A673 (cell line): Measurements from ENCODE around the gene CALR.

ENCODE experiments used
- CTCF ChIP-seq: fragments of 300-800, 200-600 bp; sonication (generic); conservative IDR thresholded peaks from 2 replicates; pipeline ENCODE4 v1.5.1; 2017; ENCODE audit warnings: low read depth, mild to moderate bottlenecking, antibody characterized with exemption, low read length, moderate library complexity, mixed read lengths
- EZH2 ChIP-seq: fragments of 200-600 bp; sonication (generic); IDR thresholded peaks from 2 replicates; pipeline ENCODE4 v1.6.1; 2017; ENCODE audit warnings: borderline replicate concordance, low read depth, mild to moderate bottlenecking, mixed read lengths, antibody characterized with exemption, low read length; ENCODE audit not compliant: poor library complexity, severe bottlenecking

- no peak for TF ChIP-seq CTCF
- no peak for TF ChIP-seq EZH2
Observed at GRCh38 chr19:12990853-12991252, 52.4 kb downstream of the CALR start.
